Left ventricle myocardium inferior (tissue), 1 donor: ENCODE results near the gene LUZP4. TPM values are rescaled to one million over a fixed set of nuclear protein-coding genes. Genes with fewer than 3 reads are reported as not detected.

Source experiments
- DNase-seq: peaks from one replicate; pipeline ENCODE4 v3.0.0-alpha.2; 2020
- H3K27ac ChIP-seq: fragments of 200-600 bp; replicated peaks from 2 replicates; pipeline ENCODE4 v1.8.0; 2021
- H3K27me3 ChIP-seq: fragments of 200-600 bp; 2 replicates; pipeline ENCODE4 v1.8.0; 2021; ENCODE audit warnings: low read depth
- H3K36me3 ChIP-seq: fragments of 200-600 bp; 2 replicates; pipeline ENCODE4 v1.8.0; 2021
- H3K4me1 ChIP-seq: fragments of 200-600 bp; 2 replicates; pipeline ENCODE4 v1.8.0; 2021
- H3K4me3 ChIP-seq: fragments of 200-600 bp; 2 replicates; pipeline ENCODE4 v1.8.0; 2021; ENCODE audit warnings: mild to moderate bottlenecking, moderate library complexity
- H3K9me3 ChIP-seq: fragments of 200-600 bp; replicated peaks from 2 replicates; pipeline ENCODE4 v1.8.0; 2021
- CTCF ChIP-seq: fragments of 200-600 bp; IDR thresholded peaks from 2 replicates; pipeline ENCODE4 v1.8.0; 2021; ENCODE audit warnings: antibody characterized with exemption, mild to moderate bottlenecking, borderline replicate concordance
- intact Hi-C: fragments of 100-400 bp; cut with micrococcal nuclease; formaldehyde crosslinking; loops from one replicate; pipeline ENCODE4 v1.11.0; 2022
- total RNA-seq: library from RNA; stranded (reverse); fragmentation: NEBNext Ultra II Directional; extraction: Animal tissue kit (Norgen Biotek cat#: 25700); gene quantifications from one replicate; pipeline ENCODE4 v1.2.1, GENCODE V29; 2021
- donor health status: DM: no; HTN: yes; CAD: no; lungs with severe emphysema.

Gene LUZP4
- total RNA-seq, 1 donor from 2014 or later, result not detected

DNA sequence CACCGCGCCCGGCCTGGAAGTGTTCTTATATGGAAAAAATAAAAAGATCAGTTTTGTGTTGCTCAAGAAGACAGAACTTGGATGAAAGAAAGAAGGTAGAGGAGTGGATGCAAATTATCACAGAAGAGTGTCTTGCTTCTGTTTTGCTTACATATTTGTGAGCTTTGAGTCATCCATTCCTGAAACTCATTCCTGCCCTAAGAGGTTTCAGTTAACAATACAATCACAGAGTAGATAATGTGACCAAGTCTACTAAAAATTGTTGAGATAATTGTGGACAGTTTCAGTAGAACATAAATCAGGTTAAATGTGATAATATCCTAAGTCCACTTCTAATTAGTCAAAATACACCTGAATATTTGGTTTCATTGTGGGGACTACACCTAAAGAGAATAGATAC is 29.2 kb upstream of the LUZP4 start:
- intact Hi-C loops, result no loop called here
- Histone ChIP-seq H3K4me1 (no peaks in the 10 kb centered on the region), H3K36me3 (no peaks in the 10 kb centered on the region), H3K4me3 (no peak overlapping the region), H3K27ac (no peak overlapping the region), H3K27me3 (no peaks in the 10 kb centered on the region), H3K9me3 (no peaks in the 10 kb centered on the region)
- TF ChIP-seq CTCF, result no peak
- DNase-seq, result no peak

GRCh38 chrX:115261148-115261547 is 28.4 kb upstream of the LUZP4 start:
- no peak overlapping the region for H3K27ac ChIP-seq
- no peaks in the 10 kb centered on the region for H3K36me3 ChIP-seq
- H3K4me1 ChIP-seq, result no peaks in the 10 kb centered on the region
- DNase-seq, result no peak
- no peaks in the 10 kb centered on the region for H3K27me3 ChIP-seq
- no peaks in the 10 kb centered on the region for H3K9me3 ChIP-seq
- TF ChIP-seq CTCF, result no peak
- H3K4me3 ChIP-seq, result no peak overlapping the region
- intact Hi-C loops, result no loop called here

DNA sequence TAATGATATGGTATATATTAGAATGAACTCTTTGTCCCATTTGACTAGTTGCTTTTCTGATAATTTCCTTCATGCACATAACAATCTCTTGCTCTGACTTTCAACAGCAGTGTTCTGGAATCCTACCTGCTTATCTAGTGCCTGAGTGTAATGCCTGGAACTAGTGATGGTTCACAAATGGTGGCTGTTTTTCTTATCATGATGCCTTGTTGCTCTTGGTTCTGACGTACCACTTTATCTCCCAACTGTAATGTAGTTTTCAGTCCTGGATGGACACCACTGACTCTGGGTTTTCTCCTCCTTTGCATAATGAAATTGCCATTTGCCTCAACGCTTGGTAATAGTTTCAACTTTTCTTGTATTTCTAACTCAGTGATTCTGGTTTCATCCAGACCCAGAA is 25.5 kb upstream of the LUZP4 start:
- no peak for DNase-seq
- no peak for TF ChIP-seq CTCF
- intact Hi-C loops, result no loop called here
- H3K9me3 ChIP-seq, result no peaks in the 10 kb centered on the region
- H3K27ac ChIP-seq, result no peak overlapping the region
- H3K4me3 ChIP-seq, result no peak overlapping the region
- no peaks in the 10 kb centered on the region for H3K27me3 ChIP-seq
- no peaks in the 10 kb centered on the region for H3K36me3 ChIP-seq
- H3K4me1 ChIP-seq, result no peaks in the 10 kb centered on the region

DNA sequence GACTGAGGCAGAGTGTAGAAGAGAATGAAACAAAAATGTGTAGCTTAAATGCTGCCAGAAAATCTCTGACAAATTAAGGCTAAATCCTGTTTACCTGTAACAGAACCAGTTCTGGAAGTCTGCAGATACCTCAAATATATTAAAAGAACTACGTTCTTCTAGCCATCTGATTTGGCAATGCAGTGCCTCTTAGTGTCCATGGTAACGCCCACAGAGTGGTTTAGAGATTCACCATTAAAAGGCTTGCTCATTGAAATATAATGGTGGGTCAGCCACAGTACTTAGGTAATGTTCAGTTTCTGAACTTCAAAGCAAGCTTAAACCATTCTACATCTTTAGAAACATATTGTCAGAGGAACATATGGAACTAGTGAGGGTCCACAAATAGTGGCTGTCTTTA is 23.2 kb upstream of the LUZP4 start:
- Histone ChIP-seq H3K27me3 (no peaks in the 10 kb centered on the region), H3K27ac (no peak overlapping the region), H3K4me3 (no peak overlapping the region), H3K36me3 (no peaks in the 10 kb centered on the region), H3K4me1 (no peaks in the 10 kb centered on the region), H3K9me3 (no peaks in the 10 kb centered on the region)
- no peak for DNase-seq
- intact Hi-C loops, result no loop called here
- TF ChIP-seq CTCF, result no peak

DNA sequence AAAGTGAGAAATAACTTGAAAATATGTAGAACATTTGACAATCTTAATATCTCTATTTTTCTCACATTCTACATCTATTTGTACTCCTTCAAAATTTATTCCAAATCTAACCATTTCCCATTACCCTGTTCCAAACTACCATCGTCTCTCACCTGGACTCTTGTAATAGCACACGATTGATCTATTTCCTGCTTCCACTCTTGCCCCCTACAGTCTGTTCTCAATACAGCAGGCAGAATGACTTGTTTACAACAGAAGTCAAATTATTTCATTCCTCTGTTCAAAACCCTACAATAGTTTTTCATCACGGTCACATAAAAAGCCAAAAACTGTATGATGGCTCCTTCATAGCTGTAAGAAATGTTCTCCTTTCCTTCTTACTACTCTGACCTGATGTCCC is 21.1 kb upstream of the LUZP4 start:
- peak; percentile 38 for TF ChIP-seq CTCF
- no peaks in the 10 kb centered on the region for H3K4me1 ChIP-seq
- H3K9me3 ChIP-seq, result no peaks in the 10 kb centered on the region
- H3K36me3 ChIP-seq, result no peaks in the 10 kb centered on the region
- H3K4me3 ChIP-seq, result no peak overlapping the region
- H3K27me3 ChIP-seq, result no peaks in the 10 kb centered on the region
- no peak for DNase-seq
- H3K27ac ChIP-seq, result no peak overlapping the region
- intact Hi-C loops, result no loop called here

GRCh38 chrX:115269051-115269683 is 20.3 kb upstream of the LUZP4 start:
- TF ChIP-seq CTCF, result no peak
- H3K36me3 ChIP-seq, result no peaks in the 10 kb centered on the region
- intact Hi-C loops, result no loop called here
- no peaks in the 10 kb centered on the region for H3K27me3 ChIP-seq
- DNase-seq, result no peak
- no peak overlapping the region for H3K4me3 ChIP-seq
- no peaks in the 10 kb centered on the region for H3K9me3 ChIP-seq
- no peak overlapping the region for H3K27ac ChIP-seq
- H3K4me1 ChIP-seq, result no peaks in the 10 kb centered on the region
